H9 (cell line): Measurements from ENCODE around the gene CDYL. TPM values are rescaled to one million over a fixed set of nuclear protein-coding genes. Genes with fewer than 3 reads are reported as not detected.

ENCODE experiments used
- DNase-seq: peaks from one replicate; pipeline ENCODE4 v3.0.0-alpha.2; 2017
- H2AFZ ChIP-seq: one replicate; pipeline ENCODE4 v1.6.1; 2013; ENCODE audit warnings: mild to moderate bottlenecking, low read length, control low read depth, moderate library complexity
- H2AK5ac ChIP-seq: 2 replicates; pipeline ENCODE4 v1.6.1; 2013; ENCODE audit warnings: low read length, control low read depth, mixed read lengths; ENCODE audit not compliant: insufficient read length
- H2BK120ac ChIP-seq: one replicate; pipeline ENCODE4 v1.6.1; 2013; ENCODE audit warnings: low read depth, mild to moderate bottlenecking, low read length, control low read depth, inconsistent platforms; ENCODE audit not compliant: poor library complexity, severe bottlenecking
- H2BK12ac ChIP-seq: 2 replicates; pipeline ENCODE4 v1.6.1; 2013; ENCODE audit warnings: low read length, control low read depth, mixed read lengths, low read depth; ENCODE audit not compliant: insufficient read length
- H2BK15ac ChIP-seq: 2 replicates; pipeline ENCODE4 v1.6.1; 2013; ENCODE audit warnings: low read depth, low read length, control low read depth
- H2BK20ac ChIP-seq: one replicate; pipeline ENCODE4 v1.6.1; 2013; ENCODE audit warnings: low read depth, mild to moderate bottlenecking, low read length, control low read depth, inconsistent platforms; ENCODE audit not compliant: poor library complexity, severe bottlenecking
- H2BK5ac ChIP-seq: 2 replicates; pipeline ENCODE4 v1.6.1; 2013; ENCODE audit warnings: low read length, control low read depth, mixed read lengths; ENCODE audit not compliant: insufficient read length
- H3K14ac ChIP-seq: 2 replicates; pipeline ENCODE4 v1.6.1; 2013; ENCODE audit warnings: low read length, control low read depth; ENCODE audit not compliant: insufficient read depth
- H3K18ac ChIP-seq: 2 replicates; pipeline ENCODE4 v1.6.1; 2013; ENCODE audit warnings: low read depth, mild to moderate bottlenecking, mixed read lengths, low read length, control low read depth; ENCODE audit not compliant: insufficient read length
- H3K23ac ChIP-seq: 2 replicates; pipeline ENCODE4 v1.6.1; 2013; ENCODE audit warnings: low read length, control low read depth, mixed read lengths, low read depth; ENCODE audit not compliant: insufficient read length
- H3K23me2 ChIP-seq: 2 replicates; pipeline ENCODE4 v1.6.1; 2013; ENCODE audit warnings: low read depth, mild to moderate bottlenecking, mixed read lengths, low read length, control low read depth; ENCODE audit not compliant: insufficient read length, poor library complexity, severe bottlenecking
- H3K27ac ChIP-seq: 2 replicates; pipeline ENCODE4 v1.5.1; 2013; ENCODE audit warnings: low read length, control low read depth, mixed read lengths, low read depth; ENCODE audit not compliant: insufficient read length
- H3K27me3 ChIP-seq: 2 replicates; pipeline ENCODE4 v1.6.1; 2013; ENCODE audit warnings: low read length, control low read depth, inconsistent platforms; ENCODE audit not compliant: insufficient read depth
- H3K4ac ChIP-seq: 2 replicates; pipeline ENCODE4 v1.6.1; 2013; ENCODE audit warnings: low read depth, mild to moderate bottlenecking, control low read depth, inconsistent platforms, low read length, moderate library complexity
- H3K4me1 ChIP-seq: 2 replicates; pipeline ENCODE4 v1.6.1; 2013; ENCODE audit warnings: low read length, control low read depth, inconsistent platforms; ENCODE audit not compliant: insufficient read depth
- H3K4me2 ChIP-seq: 2 replicates; pipeline ENCODE4 v1.6.1; 2013; ENCODE audit warnings: low read length, control low read depth, mixed read lengths; ENCODE audit not compliant: insufficient read length, insufficient read depth
- H3K56ac ChIP-seq: 2 replicates; pipeline ENCODE4 v1.6.1; 2013; ENCODE audit warnings: low read depth, mild to moderate bottlenecking, mixed read lengths, low read length, control low read depth; ENCODE audit not compliant: insufficient read length
- H3K79me1 ChIP-seq: 2 replicates; pipeline ENCODE4 v1.6.1; 2013; ENCODE audit warnings: low read depth, mild to moderate bottlenecking, moderate library complexity, low read length, control low read depth, inconsistent platforms; ENCODE audit not compliant: insufficient read depth, poor library complexity, severe bottlenecking
- H3K79me2 ChIP-seq: 2 replicates; pipeline ENCODE4 v1.6.1; 2013; ENCODE audit warnings: low read length, control low read depth, inconsistent platforms; ENCODE audit not compliant: insufficient read depth
- H3K9ac ChIP-seq: 2 replicates; pipeline ENCODE4 v1.6.1; 2013; ENCODE audit warnings: low read length, control low read depth, mixed read lengths; ENCODE audit not compliant: insufficient read length; ENCODE audit errors: extremely low read depth
- H3K9me3 ChIP-seq: one replicate; pipeline ENCODE4 v1.6.1; 2013; ENCODE audit warnings: low read depth, low read length, inconsistent platforms; ENCODE audit not compliant: control insufficient read depth
- H3T11ph ChIP-seq: one replicate; pipeline ENCODE4 v1.6.1; 2013; ENCODE audit warnings: mild to moderate bottlenecking, low read length, control low read depth, inconsistent platforms
- H4K20me1 ChIP-seq: one replicate; pipeline ENCODE4 v1.6.1; 2013; ENCODE audit not compliant: control insufficient read depth, insufficient read length, insufficient read depth
- H4K5ac ChIP-seq: 2 replicates; pipeline ENCODE4 v1.6.1; 2013; ENCODE audit warnings: low read depth, mild to moderate bottlenecking, mixed read lengths, low read length, control low read depth; ENCODE audit not compliant: insufficient read length
- H4K8ac ChIP-seq: replicated peaks from 2 replicates; pipeline ENCODE4 v1.6.1; 2013; ENCODE audit warnings: low read length, control low read depth, mixed read lengths, low read depth; ENCODE audit not compliant: insufficient read length
- H4K91ac ChIP-seq: 2 replicates; pipeline ENCODE4 v1.6.1; 2013; ENCODE audit warnings: low read depth, mild to moderate bottlenecking, moderate library complexity, mixed read lengths, low read length, control low read depth; ENCODE audit not compliant: insufficient read length
- H3K27ac Mint-ChIP-seq, 3 experiments: 2 replicates in 2 of 3; 3 replicates in 1 of 3; pipeline ENCODE4 v1.8.0; 2020 to 2021; ENCODE audit warnings: mixed read lengths in 3 of 3, mild to moderate bottlenecking in 1 of 3, moderate library complexity in 1 of 3
- H3K27me3 Mint-ChIP-seq: 2 replicates; pipeline ENCODE4 v1.8.0; 2021; ENCODE audit warnings: low read depth, mild to moderate bottlenecking, moderate library complexity, mixed read lengths
- H3K36me3 Mint-ChIP-seq, 3 experiments: 2 replicates in 2 of 3; 3 replicates in 1 of 3; pipeline ENCODE4 v1.8.0; 2020 to 2021; ENCODE audit warnings: low read depth in 3 of 3, mixed read lengths in 3 of 3; ENCODE audit not compliant: insufficient read depth in 1 of 3
- H3K4me1 Mint-ChIP-seq, 2 experiments: 2 replicates each; pipeline ENCODE4 v1.8.0; 2020; ENCODE audit warnings: mixed read lengths in 2 of 2
- H3K4me3 Mint-ChIP-seq, 2 experiments: 2 replicates in 1 of 2; 3 replicates in 1 of 2; pipeline ENCODE4 v1.8.0; 2020 to 2021; ENCODE audit warnings: mild to moderate bottlenecking in 2 of 2, mixed read lengths in 2 of 2, moderate library complexity in 1 of 2
- H3K9me3 Mint-ChIP-seq, 2 experiments: 2 replicates in 1 of 2; 3 replicates in 1 of 2; pipeline ENCODE4 v1.8.0; 2020; ENCODE audit warnings: mild to moderate bottlenecking in 2 of 2, mixed read lengths in 2 of 2, moderate library complexity in 1 of 2
- WGBS: extraction: QIAGEN DNeasy Blood & Tissue Kit; methylation state at CpG from one replicate; pipeline ENCODE4 v1.1.7; 2013; ENCODE audit warnings: missing lambda C conversion rate, low lambda C conversion rate, mixed read lengths; ENCODE audit not compliant: insufficient read length; ENCODE audit errors: extremely low coverage; 5-methylcytosine and 5-hydroxymethylcytosine counted together
- total RNA-seq: library from RNA; stranded (reverse); gene quantifications from 2 replicates; pipeline ENCODE4 v1.2.1, GENCODE V29; 2021
- TF ChIP-seq, protein P1 (sequence below): fragments of 200-600 bp; sonication (generic); conservative IDR thresholded peaks from 3 replicates; pipeline ENCODE4 v1.8.0; 2021; ENCODE audit warnings: antibody characterized with exemption, mild to moderate bottlenecking

The CDYL gene
- total RNA-seq, 1 experiment from 2014 or later: 95.0 TPM

DNA sequence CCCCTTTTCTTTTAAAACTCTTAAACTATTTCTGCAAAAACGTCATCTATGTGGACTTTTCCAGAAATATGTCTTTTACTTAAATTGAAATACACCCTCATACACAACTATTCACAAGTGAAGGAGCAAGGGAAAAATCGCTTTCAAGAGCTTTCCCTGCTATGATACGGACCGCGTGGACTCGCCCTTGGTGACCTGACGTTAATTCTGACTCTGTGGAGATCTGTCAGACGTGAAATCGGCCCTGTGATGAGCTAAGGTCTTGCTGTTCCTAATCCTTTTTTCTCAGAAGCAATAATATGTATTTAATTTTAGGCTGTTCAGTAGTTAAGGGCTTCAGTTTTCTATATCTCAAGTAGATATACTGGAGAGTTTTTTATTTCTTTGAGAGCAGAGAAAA is 114.0 kb downstream of the CDYL start:
- Histone ChIP-seq H3K4ac (no peak overlapping the region), H3K4me2 (no peak overlapping the region), H2AK5ac (no peak overlapping the region), H3K23ac (no peak overlapping the region), H3K14ac (no peak overlapping the region), H2BK15ac (no peak overlapping the region), H2BK120ac (no peak overlapping the region), H4K20me1 (no peaks in the 10 kb centered on the region), H4K91ac (no peak overlapping the region), H4K5ac (no peak overlapping the region), H2BK20ac (no peak overlapping the region), H3K9me3 (no peaks in the 10 kb centered on the region), H4K8ac (no peak overlapping the region), H3K79me2 (peaks cover 25% of the 10 kb centered on the region), H3K27ac (no peak overlapping the region), H3K9ac (no peak overlapping the region), H3K27me3 (no peaks in the 10 kb centered on the region), H3K23me2 (no peaks in the 10 kb centered on the region), H2BK5ac (no peak overlapping the region), H3K4me1 (peaks cover 2% of the 10 kb centered on the region; the same call in 1 of the 2 replicates), H3K18ac (no peak overlapping the region), H3K56ac (no peak overlapping the region), H3K79me1 (peaks cover 7% of the 10 kb centered on the region), H3T11ph (no peak overlapping the region), H2AFZ (no peak overlapping the region), H2BK12ac (no peak overlapping the region)
- Mint-ChIP-seq H3K4me1 (peaks cover 24 to 32% of the 10 kb centered on the region in 2 experiments), H3K4me3 (no peak overlapping the region), H3K9me3 (no peaks in the 10 kb centered on the region), H3K27ac (peak overlapping the region in 1 of 3 experiments; percentile 61; a peak in 3 of 7 replicates), H3K36me3 (peaks cover 23 to 29% (median 28%) of the 10 kb centered on the region in 3 experiments; a peak in 6 of 7 replicates), H3K27me3 (no peaks in the 10 kb centered on the region)
- no peak for DNase-seq
- TF ChIP-seq, protein P1, sequence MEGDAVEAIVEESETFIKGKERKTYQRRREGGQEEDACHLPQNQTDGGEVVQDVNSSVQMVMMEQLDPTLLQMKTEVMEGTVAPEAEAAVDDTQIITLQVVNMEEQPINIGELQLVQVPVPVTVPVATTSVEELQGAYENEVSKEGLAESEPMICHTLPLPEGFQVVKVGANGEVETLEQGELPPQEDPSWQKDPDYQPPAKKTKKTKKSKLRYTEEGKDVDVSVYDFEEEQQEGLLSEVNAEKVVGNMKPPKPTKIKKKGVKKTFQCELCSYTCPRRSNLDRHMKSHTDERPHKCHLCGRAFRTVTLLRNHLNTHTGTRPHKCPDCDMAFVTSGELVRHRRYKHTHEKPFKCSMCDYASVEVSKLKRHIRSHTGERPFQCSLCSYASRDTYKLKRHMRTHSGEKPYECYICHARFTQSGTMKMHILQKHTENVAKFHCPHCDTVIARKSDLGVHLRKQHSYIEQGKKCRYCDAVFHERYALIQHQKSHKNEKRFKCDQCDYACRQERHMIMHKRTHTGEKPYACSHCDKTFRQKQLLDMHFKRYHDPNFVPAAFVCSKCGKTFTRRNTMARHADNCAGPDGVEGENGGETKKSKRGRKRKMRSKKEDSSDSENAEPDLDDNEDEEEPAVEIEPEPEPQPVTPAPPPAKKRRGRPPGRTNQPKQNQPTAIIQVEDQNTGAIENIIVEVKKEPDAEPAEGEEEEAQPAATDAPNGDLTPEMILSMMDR: no peak
- no CpG with 5 or more reads among the region's 9 CpGs for WGBS
